Prostate gland (tissue), 2 donors: Measurements from ENCODE around the gene KRTAP10-5.

ENCODE experiments used
- CTCF ChIP-seq, 4 experiments: fragments of 200-600 bp in 2 of 4; fragments of 450-650 bp in 2 of 4; sonication (generic) in 2 of 4; IDR thresholded peaks; 1 replicate in 3 of 4; 2 replicates in 1 of 4; pipeline ENCODE4 v1.5.1; 2016 to 2019; ENCODE audit warnings: antibody characterized with exemption in 4 of 4, mild to moderate bottlenecking in 2 of 4, moderate library complexity in 2 of 4
- POLR2A ChIP-seq: fragments of 450-650 bp; IDR thresholded peaks from one replicate; pipeline ENCODE4 v1.6.1; 2016; ENCODE audit warnings: antibody characterized with exemption, mild to moderate bottlenecking
- POLR2AphosphoS5 ChIP-seq: sonication (generic); formaldehyde crosslinking; IDR thresholded peaks from one replicate; pipeline ENCODE4 v1.6.1; 2017; ENCODE audit warnings: antibody characterized with exemption

GRCh38 chr21:44547656-44548331 lies 32.6 kb downstream of the KRTAP10-5 start:
- TF ChIP-seq POLR2AphosphoS5: no peak
- no peak for TF ChIP-seq CTCF (IDR thresholded peaks at IDR 0.05)
- TF ChIP-seq POLR2A: no peak
